ENCODE measurements around the gene PPFIBP1.

PPFIBP1 gene

DNA sequence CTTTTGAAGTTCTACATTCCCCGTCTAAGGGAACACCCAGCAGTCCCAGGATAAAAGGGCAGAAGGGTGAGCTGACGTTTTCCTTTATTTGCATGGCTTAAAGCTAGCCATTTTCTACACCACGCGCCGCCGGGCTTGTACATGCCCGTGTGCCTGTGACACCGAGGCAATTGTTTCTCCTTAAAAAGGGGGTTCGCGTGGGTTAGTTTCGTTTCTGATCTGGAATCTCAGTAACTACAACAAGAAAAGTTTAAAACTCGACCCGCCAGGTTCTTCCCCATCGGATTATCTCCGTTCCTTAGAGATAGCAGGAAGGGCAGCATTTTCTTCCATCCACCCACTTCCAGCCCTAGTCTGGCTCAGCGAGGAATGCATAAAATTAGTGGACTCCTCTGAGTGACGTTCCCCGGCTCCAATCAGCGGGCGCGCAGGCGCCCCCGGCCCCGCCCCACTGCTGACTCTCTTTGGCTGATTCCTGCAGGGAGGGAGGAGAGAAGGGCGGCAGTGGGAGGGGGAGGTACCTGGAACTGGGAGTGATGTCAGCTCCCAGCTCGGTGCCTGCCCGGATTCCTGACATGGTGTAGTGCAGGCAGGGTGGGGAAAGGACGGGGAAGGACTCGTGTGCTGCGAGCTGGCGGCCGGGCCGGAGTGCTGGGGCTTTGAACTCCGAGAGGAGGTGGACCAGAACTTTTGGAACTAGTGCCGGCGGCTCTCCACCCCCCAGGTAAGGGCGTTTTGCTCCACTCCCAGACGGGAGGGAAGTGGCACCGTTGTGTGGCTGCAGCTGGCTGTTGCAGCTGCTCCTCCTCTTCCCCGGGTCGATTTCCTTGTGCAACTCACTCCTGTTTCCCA is at the start of gene PPFIBP1:
Gene PPFIBP1, plus strand, starts transcription at position 565 of the 852 bp plus-strand sequence. CDS start 109,191 bp downstream, outside the sequence.
- peak; percentile 98 for DNase-seq (ENCODE audit: low read depth)

DNA sequence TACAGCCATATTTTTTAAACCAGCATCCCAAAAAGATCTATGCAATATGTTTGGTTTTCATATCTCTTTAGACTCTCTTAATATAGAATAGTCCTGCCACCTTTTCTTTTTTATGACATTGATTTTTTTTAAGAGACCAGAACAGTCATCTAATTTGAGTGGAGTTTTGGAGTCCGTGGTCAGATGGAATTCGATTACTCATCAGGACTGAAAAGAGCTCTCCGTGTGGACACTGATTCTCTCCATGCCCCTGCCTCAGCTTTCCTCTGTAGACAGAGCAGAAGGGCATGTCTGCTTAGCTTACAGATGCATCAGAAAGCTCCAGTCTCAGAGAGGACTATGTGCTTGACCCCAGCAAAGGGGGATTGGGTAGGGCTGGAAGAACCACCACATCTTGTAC is 49.7 kb upstream of the PPFIBP1 start:
- DNase-seq (ENCODE audit: low read depth) = no peak

- no peak for DNase-seq (ENCODE audit: low read depth)
These were observed 47.0 kb upstream of the PPFIBP1 start for GRCh38 chr12:27477049-27477448.

DNA sequence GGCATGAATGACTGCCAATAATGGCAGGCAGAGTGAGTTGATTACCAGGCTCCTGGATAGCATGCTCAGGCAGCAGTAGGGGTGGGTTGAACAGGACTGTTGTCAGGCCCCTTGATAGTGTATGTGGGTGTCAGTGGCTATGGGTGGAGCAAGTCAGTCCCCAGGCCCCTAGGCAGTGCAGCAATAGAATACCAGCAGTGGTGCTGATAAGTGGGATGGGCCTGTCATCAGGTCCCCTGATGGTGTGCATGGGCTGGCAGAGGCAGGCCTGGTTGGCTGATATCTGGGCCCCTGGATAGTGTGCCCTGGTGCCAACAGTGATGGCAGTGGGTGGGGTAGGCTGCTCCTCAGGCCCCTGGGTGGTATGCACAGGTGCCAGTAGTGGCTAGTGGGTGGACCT is 45.1 kb upstream of the PPFIBP1 start:
- DNase-seq (ENCODE audit: low read depth) = no peak

DNA sequence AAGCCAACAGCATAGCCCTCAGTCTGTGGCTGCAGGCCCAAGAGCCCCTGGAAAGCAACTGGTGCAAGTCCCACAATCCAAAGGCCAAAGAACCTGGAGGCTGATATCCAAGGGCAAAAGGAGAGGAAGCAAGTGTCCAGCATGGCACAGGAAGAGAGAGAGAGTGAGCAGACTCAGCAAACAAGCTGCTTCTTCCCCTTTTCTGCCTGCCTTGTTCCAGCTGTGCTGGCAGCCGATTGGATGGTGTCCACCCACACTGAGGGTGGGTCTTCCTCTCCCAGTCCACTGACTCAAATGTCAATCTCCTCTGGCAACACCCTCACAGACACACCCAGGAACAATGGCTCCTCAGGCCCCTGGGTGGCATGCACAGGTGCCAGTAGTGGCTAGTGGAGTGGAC is 44.0 kb upstream of the PPFIBP1 start:
- DNase-seq (ENCODE audit: low read depth) = no peak

DNA sequence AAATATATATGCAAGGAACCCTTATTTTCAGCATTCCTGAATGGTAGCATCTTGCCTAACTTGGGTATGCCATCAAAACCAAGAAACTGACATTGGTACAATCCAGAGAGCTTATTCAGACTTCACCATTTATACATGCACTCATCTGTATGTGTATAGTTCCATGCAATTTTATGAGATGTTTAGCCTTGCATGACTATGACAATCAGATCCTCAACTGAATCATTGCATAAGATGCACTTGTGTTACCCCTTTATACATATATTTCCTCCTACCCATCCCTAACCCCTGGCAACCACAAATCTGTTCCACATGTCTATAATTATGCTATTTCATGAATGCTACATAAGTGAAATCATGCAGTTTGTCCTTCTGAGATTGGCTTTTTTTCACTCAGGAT is 37.0 kb upstream of the PPFIBP1 start:
- DNase-seq (ENCODE audit: low read depth) = no peak

GRCh38 chr12:27488479-27488878 is 35.5 kb upstream of the PPFIBP1 start:
- DNase-seq (ENCODE audit: low read depth) = no peak

GRCh38 chr12:27491226-27491625 is 32.8 kb upstream of the PPFIBP1 start:
- DNase-seq (ENCODE audit: low read depth) = no peak

DNA sequence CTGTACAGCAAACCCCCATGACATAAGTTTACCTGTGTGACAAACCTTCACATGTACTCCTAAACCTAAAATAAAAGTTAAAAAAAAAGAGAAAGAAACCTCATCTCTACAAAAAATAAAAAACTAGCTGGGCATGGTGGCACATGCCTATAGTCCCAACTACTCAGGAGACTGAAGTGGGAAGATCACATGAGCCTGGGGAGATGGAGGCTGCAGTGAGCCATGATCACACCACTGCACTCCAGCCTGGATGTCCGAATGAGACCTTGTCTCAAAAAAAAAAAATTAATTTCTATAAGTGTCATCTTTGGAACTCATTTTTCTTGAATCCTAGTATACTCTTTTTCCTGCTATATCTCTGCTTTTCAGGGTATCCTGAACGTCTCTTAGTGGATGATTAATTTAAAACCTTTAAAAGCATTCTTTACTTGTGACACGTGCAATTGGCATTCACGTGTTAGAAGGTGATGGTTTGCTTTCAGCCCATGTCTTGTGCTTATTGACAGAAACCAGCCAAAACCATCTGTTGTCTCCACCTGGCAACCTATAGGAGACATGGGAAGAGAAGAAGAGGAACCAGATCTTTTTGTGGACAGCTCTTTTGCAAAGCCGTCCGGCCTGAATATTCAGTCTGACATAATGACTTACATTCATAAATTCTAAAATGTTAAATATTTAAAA is 30.6 kb upstream of the PPFIBP1 start:
- no peak for DNase-seq (ENCODE audit: low read depth)

DNA sequence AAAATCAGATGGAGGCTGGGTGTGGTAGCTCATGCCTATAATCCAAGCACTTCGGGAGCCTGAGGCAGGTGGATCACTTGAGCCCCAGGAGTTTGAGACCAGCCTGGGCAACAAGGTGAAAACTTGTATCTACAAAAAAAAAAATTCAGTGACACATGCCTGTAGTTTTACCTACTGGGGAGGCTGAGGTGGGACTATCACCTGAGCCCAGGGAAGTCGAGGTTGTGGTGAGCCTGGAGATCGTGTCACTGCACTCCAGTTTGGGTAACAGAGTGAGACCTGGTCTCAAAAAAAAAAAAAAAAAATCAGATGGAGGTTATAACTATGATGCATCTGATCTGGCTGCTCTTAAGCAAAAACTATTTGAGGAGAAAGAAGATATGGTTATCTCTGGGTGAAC is 26.6 kb upstream of the PPFIBP1 start:
- no peak for DNase-seq (ENCODE audit: low read depth)

GRCh38 chr12:27498149-27498548 is 25.9 kb upstream of the PPFIBP1 start:
- no peak for DNase-seq (ENCODE audit: low read depth)

DNA sequence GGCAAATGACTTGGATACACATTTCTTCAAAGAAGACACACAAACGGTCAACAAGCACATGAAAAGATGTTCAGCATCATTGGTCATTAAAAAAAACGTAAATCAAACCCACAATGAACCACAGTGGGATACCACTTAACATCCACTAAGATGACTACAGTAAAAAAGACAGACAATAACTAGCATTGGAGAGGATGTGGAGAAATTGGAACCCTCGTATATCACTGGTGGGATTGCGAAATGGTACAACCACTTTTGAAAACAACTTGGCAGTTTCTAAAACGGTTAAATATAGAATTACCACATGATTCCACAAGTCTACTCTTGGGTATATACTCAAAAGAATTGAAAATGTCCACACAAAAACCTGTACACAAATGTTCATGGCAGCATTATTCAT is 25.2 kb upstream of the PPFIBP1 start:
- no peak for DNase-seq (ENCODE audit: low read depth)

DNA sequence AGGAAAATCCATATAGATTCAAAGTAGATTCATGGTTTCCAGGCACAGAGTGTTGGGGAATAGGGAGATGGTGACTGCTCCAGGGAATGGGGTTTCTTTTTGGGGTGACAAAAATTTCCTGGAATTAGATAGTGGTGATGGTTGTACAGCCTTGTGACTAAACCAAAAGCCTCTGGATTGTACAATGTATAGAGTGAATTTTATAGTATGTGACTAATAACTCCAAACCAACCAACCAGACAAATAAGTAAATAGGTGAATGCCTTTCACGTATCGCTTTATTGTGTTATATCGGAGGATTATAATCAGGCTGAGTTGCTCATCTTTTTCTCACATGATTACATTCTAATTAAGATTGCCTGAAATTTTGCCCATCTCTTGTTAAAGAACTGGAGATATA is 24.6 kb upstream of the PPFIBP1 start:
- no peak for DNase-seq (ENCODE audit: low read depth)

GRCh38 chr12:27500546-27500945 is 23.5 kb upstream of the PPFIBP1 start:
- no peak for DNase-seq (ENCODE audit: low read depth)

- no peak for DNase-seq (ENCODE audit: low read depth)
These were observed 22.0 kb upstream of the PPFIBP1 start for GRCh38 chr12:27502021-27502435.

- DNase-seq (ENCODE audit: low read depth) = no peak
These were observed 19.5 kb upstream of the PPFIBP1 start for GRCh38 chr12:27504507-27504906.

- DNase-seq (ENCODE audit: low read depth) = no peak
These were observed 18.9 kb upstream of the PPFIBP1 start for GRCh38 chr12:27505109-27505508.

DNA sequence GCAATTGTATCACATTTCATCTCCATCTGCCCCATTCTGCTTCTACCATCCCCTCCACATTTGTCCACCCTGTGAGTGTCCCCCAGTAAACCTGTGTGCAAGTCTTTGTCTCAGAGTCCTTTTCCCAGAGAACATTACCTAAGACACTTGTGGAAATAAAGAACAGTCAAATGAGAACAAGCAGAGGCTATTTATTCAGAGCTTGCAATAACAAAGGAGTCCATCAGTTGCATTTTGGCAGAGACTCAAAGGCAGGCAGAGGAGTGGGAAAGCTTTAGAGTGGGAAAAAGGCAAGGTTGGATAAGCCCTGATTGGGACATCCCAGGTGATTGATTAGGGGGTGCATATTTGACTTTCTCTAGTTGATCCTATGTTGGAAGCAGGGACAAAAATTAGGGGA is 18.2 kb upstream of the PPFIBP1 start:
- DNase-seq (ENCODE audit: low read depth) = no peak

DNA sequence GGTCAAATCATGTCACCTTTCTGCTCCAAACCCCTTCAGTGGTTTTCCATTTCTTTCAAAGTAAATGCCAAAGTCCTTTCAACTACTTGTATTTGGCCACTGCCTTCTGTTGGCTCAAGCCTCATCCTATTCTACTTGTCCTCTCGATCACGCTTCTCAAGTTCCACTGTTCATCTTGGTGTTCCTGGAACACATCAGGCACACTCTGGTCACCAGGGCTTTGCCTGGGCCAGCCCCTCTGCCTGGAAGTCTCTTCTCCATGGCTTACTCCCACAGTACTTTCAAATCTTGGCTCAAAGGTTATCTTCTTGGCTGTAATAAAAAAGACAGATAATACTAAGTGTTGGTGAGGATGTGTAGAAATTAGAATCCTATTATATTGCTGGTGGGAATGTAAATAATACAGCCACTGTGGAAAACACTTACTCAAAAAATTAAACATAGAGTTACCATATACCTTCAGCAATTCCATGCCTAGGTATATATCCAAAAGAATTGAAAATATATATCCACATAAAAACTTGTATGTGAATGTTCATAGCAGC is 17.3 kb upstream of the PPFIBP1 start:
- DNase-seq (ENCODE audit: low read depth) = no peak

- no peak for DNase-seq (ENCODE audit: low read depth)
These were observed 15.1 kb upstream of the PPFIBP1 start for GRCh38 chr12:27508736-27509431.

DNA sequence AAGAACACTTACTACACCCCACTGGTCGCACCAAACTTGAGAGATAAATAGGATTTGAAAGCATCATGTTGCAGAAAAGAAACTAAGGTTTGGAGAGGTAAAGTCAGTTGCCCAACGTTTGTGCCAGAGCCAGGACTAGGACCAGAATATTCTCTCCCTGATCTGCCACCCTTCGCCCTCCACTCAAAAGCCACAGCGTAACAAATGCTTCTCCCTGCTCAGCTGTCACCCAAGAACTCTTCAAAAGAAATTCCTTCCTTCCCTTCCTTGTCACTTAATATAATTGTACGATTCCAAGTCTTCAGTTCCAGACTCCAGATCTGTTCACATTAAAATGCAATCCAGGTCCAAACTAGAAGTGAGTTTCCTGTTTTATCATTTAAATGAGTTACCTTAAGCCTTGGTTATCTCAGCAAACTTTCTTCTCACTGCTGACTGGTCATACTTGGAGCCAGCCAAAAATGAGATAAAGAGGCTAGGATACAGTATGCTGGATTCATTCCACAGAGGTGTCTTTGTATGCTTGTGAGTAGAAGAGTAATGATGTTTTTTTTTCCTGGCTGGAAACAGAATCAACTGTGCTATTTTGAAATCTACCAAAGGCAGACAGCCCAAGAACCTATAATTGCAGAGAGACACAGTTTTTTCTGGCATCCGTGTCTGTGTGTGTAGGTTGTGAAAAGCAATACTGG is 12.8 kb upstream of the PPFIBP1 start:
- no peak for DNase-seq (ENCODE audit: low read depth)

DNA sequence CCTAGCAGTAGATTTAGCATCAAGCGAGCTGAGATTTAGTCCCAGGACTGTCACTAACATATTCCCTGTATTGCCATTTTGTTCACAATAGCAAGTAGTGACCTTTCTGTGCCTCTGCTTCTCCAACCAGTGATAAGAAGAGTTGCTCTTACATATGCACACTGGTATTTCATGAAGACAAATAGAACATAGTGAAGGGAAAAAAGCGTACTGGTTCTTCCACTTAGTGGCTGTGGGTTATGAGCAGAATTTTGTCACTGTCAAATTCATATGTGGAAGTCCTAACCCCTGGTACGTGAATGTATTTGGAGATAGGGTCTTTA is 12.3 kb upstream of the PPFIBP1 start:
- DNase-seq (ENCODE audit: low read depth) = no peak

Data from stimulated activated CD8-positive, alpha-beta memory T cell treated with anti-CD3 and anti-CD28 coated beads, Interleukin-4, amount 100 ng/mL, for 24 hours (primary cell).